Raji (cell line): ENCODE measurements around the gene WAPL.

Experiments used
- POLR2A ChIP-seq: IDR thresholded peaks from 2 replicates; pipeline ENCODE4 v1.6.1; 2011; ENCODE audit warnings: low read depth, low read length, control low read depth; ENCODE audit not compliant: insufficient read depth

The WAPL gene, protein sequence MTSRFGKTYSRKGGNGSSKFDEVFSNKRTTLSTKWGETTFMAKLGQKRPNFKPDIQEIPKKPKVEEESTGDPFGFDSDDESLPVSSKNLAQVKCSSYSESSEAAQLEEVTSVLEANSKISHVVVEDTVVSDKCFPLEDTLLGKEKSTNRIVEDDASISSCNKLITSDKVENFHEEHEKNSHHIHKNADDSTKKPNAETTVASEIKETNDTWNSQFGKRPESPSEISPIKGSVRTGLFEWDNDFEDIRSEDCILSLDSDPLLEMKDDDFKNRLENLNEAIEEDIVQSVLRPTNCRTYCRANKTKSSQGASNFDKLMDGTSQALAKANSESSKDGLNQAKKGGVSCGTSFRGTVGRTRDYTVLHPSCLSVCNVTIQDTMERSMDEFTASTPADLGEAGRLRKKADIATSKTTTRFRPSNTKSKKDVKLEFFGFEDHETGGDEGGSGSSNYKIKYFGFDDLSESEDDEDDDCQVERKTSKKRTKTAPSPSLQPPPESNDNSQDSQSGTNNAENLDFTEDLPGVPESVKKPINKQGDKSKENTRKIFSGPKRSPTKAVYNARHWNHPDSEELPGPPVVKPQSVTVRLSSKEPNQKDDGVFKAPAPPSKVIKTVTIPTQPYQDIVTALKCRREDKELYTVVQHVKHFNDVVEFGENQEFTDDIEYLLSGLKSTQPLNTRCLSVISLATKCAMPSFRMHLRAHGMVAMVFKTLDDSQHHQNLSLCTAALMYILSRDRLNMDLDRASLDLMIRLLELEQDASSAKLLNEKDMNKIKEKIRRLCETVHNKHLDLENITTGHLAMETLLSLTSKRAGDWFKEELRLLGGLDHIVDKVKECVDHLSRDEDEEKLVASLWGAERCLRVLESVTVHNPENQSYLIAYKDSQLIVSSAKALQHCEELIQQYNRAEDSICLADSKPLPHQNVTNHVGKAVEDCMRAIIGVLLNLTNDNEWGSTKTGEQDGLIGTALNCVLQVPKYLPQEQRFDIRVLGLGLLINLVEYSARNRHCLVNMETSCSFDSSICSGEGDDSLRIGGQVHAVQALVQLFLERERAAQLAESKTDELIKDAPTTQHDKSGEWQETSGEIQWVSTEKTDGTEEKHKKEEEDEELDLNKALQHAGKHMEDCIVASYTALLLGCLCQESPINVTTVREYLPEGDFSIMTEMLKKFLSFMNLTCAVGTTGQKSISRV (N-terminal part only)

DNA sequence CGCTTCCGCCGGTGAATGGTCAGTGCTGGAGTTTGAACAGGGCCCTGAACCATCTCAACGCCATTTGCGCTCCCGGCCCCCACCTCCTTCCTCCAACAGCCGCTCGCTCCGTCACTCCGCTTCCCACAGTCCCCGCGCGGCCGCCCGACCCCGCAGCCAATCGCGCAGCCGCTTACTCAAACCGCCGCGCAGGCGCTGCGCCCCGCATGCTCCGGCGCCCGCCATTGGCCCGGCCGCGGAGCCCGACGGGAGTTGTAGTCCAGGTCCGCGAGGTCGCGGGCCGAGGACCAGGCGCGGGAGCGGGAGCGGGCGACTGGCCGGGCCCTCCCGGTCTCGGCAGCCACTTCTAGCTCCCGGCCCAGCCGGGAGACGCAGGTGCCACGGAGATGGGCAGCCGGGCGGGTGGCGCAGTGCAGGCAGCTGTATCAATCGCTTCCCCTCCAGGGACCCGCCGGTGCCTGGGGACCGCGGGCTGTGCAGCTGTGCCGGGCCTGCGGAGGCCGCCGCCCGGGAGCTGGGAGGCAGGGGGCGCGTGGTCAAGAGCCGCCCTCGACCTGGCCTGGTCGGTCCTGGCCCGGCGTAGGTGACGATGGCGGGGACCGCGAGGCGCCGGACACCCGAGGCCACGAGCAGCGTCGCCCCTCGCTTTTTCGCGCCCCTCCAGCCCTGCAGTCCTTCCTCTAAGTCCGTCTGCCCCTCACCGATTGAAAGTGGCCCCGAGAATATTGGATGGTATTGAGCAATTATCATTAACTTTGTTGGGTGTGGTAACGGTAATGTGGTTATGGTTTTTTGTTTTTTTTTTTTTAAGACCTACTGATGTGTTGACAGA lies at the start of gene WAPL:
WAPL (minus strand) TSS at position 115 of the 832 bp plus-strand sequence. CDS start 3,723 bp downstream, outside the sequence.
- peak; percentile 70 for TF ChIP-seq POLR2A

DNA sequence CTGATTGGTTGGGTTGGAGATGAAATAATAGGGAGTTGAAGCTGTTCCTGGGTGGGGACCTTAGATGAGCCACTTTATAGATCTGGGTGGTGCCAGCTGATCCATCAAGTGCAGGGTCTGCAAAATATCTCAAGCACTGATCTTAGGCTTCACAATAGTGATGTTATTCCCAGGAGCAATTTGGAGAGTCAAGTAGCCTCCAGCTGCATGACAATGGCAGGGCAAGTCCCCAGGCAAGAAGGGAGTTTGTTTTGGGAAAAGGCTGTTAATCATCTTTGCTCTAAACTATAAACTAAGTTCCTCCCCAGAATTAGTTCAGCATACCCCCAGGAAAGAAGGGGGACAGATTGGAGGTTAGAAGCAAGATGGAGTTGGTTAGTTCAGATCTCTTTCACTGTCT lies 47.7 kb upstream of the WAPL start:
- no peak for TF ChIP-seq POLR2A

DNA sequence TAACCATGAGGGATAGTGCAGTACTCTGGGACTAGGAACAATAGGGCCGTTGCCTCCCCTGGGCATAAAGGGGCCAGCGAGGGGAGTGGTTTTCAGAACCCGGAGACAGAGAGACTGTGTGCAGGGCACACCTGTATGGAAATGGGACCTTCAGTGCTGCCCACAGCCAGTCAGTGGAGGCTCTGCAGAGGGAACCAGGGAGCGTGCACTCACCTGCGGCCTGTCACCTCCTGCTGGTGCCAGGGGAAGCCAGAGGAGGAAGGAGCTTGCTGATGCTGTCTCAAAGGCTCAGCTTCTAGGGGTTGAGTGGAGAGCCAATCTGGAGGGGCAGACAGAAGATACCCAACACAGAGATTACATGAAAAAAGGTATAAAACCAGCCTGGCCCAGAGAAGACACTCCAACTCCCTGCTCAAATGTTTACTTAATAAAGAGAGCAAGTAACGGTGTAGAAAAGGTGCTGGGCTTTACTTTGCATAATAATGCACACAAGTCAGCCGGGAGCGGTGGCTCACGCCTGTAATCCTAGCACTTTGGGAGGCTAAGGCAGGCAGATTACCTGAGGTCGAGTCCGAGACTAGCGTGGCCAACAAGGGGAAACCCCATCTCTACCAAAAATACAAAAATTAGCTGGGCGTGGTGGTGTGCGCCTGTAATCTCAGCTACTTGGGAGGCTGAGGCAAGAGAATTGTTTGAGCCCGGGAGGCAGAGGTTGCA lies 35.5 kb upstream of the WAPL start:
- TF ChIP-seq POLR2A = no peak

DNA sequence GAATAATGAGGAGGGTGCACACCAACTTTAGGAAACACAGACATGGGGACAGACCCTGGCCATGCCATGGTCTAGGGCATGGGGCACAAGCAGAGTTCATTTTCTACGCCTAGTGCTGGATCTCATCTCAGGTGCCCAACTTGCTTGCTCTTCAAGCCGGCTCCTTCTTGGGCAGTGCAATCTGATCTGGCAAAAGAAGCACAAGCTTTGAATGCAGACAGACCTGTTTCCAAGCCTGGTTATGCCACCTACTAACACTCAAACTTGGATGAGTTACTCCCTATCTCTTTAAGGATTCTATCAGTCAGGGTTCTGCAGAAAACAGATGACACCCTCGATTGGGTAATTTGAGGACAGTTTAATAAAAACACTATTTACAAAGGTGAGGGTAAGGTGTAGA lies 34.9 kb upstream of the WAPL start:
- TF ChIP-seq POLR2A = no peak

DNA sequence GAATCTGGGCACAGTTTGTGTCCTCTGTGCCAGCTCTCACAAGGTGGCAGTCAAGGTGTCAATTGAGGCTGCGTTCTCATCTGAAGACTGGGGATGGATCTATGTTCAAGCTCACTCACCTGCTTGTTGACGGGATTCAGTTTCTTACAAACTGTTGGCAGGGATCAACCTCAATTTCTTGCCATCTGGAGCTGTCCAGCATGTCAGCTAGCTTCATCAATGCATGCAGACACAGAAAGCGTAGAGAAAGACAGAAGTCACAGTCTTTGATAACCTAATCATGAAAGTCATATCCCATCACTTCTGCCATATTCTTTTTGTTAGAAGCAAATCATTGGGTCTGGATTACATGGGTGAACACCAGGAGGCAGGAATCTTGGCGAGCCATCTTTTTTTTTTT lies 32.0 kb upstream of the WAPL start:
- TF ChIP-seq POLR2A = no peak

DNA sequence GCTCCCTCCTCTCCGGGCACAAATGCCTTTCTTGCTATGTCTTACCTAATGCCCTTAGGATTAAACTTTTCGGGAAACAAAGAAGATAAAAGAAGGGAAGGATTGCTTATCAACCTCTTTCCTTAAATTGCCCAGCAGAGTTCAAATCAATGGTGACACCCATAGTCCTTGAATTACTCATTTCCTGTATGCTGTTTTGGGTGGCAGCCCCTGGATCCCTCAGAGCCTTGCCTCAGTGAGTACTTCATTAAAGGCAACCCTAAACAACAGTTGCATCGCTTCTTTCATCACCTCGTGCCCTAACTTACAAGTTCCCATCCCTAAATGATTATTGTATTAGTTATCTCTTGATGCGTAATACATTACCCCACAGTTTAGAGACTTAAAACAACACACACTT lies 31.6 kb upstream of the WAPL start:
- TF ChIP-seq POLR2A = no peak

DNA sequence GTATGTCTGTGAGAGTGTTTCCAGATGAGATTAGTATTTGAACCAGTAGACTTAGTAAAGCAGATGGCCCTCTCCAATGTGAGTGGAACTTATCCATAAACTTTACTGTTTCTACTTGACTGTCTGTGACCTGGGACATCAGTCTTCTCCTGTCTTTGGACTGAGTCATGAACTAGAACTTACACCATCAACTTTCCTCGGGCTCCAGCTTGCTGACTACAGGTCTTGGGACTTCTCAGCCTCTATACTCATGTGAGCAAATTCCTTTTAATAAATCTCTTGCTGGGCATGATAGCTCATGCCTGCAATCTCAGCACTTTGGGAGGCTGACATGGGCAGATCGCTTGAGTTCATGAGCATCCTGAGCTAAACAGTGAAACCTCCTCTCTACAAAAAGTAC lies 25.7 kb upstream of the WAPL start:
- no peak for TF ChIP-seq POLR2A

DNA sequence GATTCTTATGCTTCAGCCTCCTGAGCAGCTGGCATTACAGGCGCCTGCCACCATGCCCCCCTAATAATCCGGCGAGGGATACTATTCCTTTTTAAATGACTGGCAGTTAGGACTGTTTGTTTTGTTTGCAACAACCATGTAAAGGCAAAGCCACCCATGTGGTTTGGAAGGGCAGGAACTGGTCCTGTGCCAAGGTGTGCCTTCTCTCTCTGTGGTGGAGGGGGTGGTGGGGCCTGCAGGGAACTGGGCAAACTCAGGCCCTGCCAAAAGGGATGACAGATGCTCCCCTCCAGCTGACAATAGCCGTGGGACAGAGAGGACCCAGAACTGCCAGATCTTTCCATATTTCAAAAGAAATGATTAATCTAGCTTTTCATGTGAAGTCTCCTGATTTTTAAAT lies 23.5 kb upstream of the WAPL start:
- TF ChIP-seq POLR2A = no peak

DNA sequence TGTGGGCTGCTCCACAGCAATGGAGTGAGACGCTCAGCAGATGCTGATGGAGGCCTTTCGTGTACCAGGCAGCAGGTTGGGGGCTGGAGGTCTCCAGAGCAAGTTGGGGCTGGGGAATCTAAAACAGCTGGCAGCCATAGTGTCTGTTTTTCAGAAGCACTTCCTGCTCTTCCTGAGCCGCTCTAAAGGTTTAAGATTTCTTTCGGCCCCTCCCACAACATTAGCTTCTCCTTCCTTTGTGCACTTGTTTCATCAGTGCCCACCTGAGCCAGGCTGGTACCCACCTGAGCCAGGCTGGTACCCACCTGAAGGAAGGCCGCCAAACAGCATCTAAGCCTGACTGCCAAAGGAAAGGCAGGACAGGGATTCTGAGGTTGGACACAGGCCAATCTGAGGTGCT lies 18.4 kb upstream of the WAPL start:
- no peak for TF ChIP-seq POLR2A

DNA sequence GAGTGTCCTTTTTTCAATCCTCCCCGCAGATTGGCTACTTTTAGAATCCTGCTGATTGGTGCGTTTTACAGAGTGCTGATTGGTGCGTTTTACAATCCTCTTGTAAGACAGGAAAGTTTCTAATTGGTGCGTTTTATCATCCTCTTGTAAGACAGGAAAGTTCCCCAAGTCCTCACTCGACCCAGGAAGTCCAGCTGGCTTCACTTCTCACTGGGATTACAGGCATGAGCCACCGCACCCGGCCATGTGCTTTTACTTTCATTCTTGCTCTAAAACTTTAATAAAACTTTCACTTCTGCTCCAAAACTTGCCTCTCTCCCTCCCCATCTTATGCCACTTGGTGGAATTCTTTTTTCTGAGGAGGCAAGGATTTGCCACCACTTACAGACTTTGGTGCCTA lies 17.0 kb upstream of the WAPL start:
- TF ChIP-seq POLR2A = no peak

DNA sequence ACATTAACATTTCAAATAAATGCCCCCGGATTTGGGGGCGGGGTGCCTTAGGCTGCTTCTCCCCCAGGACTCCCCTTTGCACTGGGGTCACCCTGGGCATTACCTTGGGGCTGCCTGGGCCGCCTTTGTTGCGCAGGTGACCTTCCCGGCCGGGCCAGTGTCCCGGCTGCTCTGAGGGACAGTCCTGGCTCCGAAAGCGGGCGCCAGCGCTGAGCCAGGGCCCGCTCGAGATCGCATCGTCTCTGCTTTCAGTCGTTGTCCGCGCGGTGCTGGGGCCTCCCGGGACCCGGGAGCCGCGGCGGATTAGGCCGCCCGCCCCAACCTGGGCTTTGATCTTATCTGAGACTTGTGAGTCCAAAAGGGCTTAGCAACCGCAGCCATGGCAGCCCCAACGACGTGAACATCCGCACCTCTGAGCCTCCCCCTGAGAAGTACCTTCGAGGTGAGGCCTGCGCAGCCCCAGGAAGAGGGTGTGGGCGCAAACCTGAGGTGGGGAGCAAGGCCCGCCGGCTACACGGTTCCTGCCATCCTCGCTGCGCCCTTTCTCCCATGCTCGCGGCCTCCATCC lies 14.8 kb upstream of the WAPL start:
- TF ChIP-seq POLR2A = no peak

DNA sequence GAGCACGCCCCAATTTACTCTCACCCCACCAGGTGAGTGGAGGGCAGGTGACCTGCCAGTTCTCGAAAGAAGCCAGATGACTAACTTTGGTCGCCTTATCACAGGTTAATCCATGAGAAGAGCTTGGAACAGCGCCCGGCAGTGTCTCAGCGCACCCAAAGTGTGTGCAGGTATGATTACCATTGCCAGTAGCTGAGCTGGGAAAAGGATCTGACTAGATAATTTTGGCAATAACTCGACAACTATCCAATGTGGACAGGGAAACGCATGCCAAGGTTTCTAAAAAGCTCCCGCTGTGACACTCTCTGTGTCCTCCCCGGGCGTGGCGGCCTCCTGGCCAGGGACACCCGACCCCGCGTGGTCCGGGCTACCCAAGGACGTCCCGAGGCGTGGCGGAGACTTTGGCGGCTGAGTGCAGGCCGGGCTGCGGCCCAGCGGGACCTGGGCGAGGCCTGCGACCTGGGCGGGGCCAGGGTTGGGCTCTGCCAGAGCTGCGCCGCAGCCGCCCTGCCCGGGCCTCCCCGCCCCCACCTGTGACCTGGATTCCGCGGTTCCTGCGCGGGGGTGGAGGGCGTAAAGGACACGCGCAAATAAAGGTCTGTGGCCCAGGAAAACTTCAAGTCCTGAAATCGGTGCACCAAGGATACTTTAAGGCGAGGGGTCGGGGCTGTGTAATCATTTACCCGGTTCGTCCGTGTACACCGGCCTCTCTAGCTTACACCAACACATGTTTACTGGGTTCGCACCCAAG lies 13.7 kb upstream of the WAPL start:
- TF ChIP-seq POLR2A = no peak

DNA sequence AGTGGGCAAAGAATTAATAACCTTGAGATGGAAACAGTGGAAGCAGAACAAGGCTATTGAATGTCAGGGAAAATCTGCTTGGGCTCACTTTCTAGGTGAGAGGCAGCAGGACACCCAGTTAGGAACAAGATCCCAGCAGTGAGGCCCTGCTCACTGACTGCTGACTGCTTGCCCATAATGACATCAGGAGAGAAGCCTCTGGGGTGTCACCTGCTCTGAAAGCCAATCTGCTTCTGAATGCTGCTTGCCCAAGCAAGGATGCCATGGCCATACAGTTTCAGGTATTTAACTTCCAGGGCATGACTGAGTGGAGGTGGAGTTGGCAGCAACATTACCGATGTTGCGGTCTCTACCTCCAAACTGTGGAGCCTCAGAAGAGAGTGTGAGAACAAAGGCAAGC lies 11.7 kb upstream of the WAPL start:
- TF ChIP-seq POLR2A = no peak
